HCT116 (cell line): ENCODE results near the gene C20orf204. TPM values are rescaled to one million over a fixed set of nuclear protein-coding genes. Genes with fewer than 3 reads are reported as not detected.

Experiments
- ATAC-seq: fragments of 200-7000 bp; cut with Tn5 transposase; 2 replicates; pipeline ENCODE4 v1.9.1; 2020; ENCODE audit warnings: mild to moderate bottlenecking, moderate library complexity
- BruUV-seq: library from RNA; stranded (reverse); fragments of 400-500 nt; replicated peaks from 2 replicates; lab custom pipeline; 2021; lab: Mats Ljungman, UMichigan
- CTCF ChIA-PET: fragments of 300-600 bp; sonication (Branson Sonifier 250); formaldehyde crosslinking; loops from one replicate; lab custom pipeline; 2021; ENCODE audit warnings: antibody characterized with exemption; lab: Charles Lee
- POLR2A ChIA-PET: fragments of 300-600, 350-600 bp; sonication (Branson Sonifier 250); formaldehyde crosslinking; loops from one replicate; lab custom pipeline; 2021; ENCODE audit warnings: antibody characterized with exemption; lab: Charles Lee
- RAD21 ChIA-PET, 2 experiments: fragments of 300-600 bp; sonication (Branson Sonifier 250); formaldehyde crosslinking; loops; one replicate each; lab custom pipeline; 2023; ENCODE audit warnings: low total read pairs in 2 of 2; ENCODE audit not compliant: uncharacterized antibody in 2 of 2, unreplicated experiment in 2 of 2, low non-redundant PET in 1 of 2; lab: Charles Lee
- DNase-seq: peaks from one replicate; pipeline ENCODE4 v3.0.0-alpha.2; 2010; ENCODE audit warnings: low read depth, low spot score
- H2AFZ ChIP-seq: fragments of 200-600 bp; shearing (Covaris generic), sonication (generic); 2 replicates; pipeline ENCODE4 v1.6.1; 2017; ENCODE audit warnings: low read depth, mixed run types, mixed read lengths, antibody characterized with exemption, low read length; ENCODE audit not compliant: poor library complexity, severe bottlenecking
- H3K27ac ChIP-seq: 2 replicates; pipeline ENCODE4 v1.5.1; 2012; ENCODE audit warnings: low read depth, low read length
- H3K27me3 ChIP-seq: fragments of 200-600 bp; sonication (generic); 2 replicates; pipeline ENCODE4 v1.6.1; 2016; ENCODE audit warnings: mixed run types, low read length, mixed read lengths; ENCODE audit not compliant: insufficient read depth
- H3K36me3 ChIP-seq, 2 experiments: fragments of 200-500 bp in 1 of 2; fragments of 200-600 bp in 1 of 2; sonication (Bioruptor generic) in 1 of 2; sonication (generic) in 1 of 2; 2 replicates each; pipeline versions ENCODE4 v1.5.1 to v1.6.1; 2014 to 2016; ENCODE audit warnings: low read length in 2 of 2, inconsistent platforms in 1 of 2, mixed read lengths in 1 of 2, mixed run types in 1 of 2; ENCODE audit not compliant: insufficient read depth in 2 of 2, control insufficient read depth in 1 of 2
- H3K4me1 ChIP-seq, 2 experiments: fragments of 200-600 bp in 1 of 2; sonication (generic) in 1 of 2; 2 replicates each; pipeline versions ENCODE4 v1.5.1 to v1.6.1; 2012 to 2017; ENCODE audit warnings: low read length in 2 of 2, inconsistent platforms in 1 of 2, mild to moderate bottlenecking in 1 of 2, mixed read lengths in 1 of 2, mixed run types in 1 of 2, moderate library complexity in 1 of 2; ENCODE audit not compliant: insufficient read depth in 2 of 2, control insufficient read depth in 1 of 2
- H3K4me2 ChIP-seq: fragments of 200-600 bp; sonication (generic); 2 replicates; pipeline ENCODE4 v1.6.1; 2017; ENCODE audit warnings: mixed run types, low read length, mixed read lengths
- H3K4me3 ChIP-seq, 2 experiments: fragments of 200-600 bp in 1 of 2; sonication (generic) in 1 of 2; replicated peaks in 1 of 2; 2 replicates each; pipeline ENCODE4 v1.5.1; 2011 to 2016; ENCODE audit warnings: low read length in 2 of 2, control low read depth in 1 of 2, low read depth in 1 of 2, mild to moderate bottlenecking in 1 of 2, mixed read lengths in 1 of 2, mixed run types in 1 of 2
- H3K79me2 ChIP-seq: fragments of 200-600 bp; sonication (generic); 2 replicates; pipeline ENCODE4 v1.6.1; 2017; ENCODE audit warnings: mild to moderate bottlenecking, mixed run types, low read length, moderate library complexity, mixed read lengths; ENCODE audit not compliant: insufficient read depth
- H3K9ac ChIP-seq: fragments of 200-600 bp; sonication (generic); 2 replicates; pipeline ENCODE4 v1.6.1; 2016; ENCODE audit warnings: low read length, mixed read lengths
- H3K9me2 ChIP-seq: fragments of 200-600 bp; sonication (generic), shearing (Covaris generic); 2 replicates; pipeline ENCODE4 v1.6.1; 2017; ENCODE audit warnings: mixed run types, mild to moderate bottlenecking, moderate library complexity; ENCODE audit not compliant: insufficient read depth
- H3K9me3 ChIP-seq, 2 experiments: fragments of 200-500 bp in 1 of 2; fragments of 200-600 bp in 1 of 2; sonication (Bioruptor generic) in 1 of 2; sonication (generic) in 1 of 2; 2 replicates each; pipeline ENCODE4 v1.6.1; 2014 to 2017; ENCODE audit warnings: low read length in 2 of 2, mixed read lengths in 2 of 2, inconsistent platforms in 1 of 2, low read depth in 1 of 2, mild to moderate bottlenecking in 1 of 2, mixed run types in 1 of 2, moderate library complexity in 1 of 2; ENCODE audit not compliant: control insufficient read depth in 1 of 2, insufficient read depth in 1 of 2
- H4K20me1 ChIP-seq: fragments of 200-600 bp; sonication (generic), shearing (Covaris generic); 2 replicates; pipeline ENCODE4 v1.6.1; 2017; ENCODE audit warnings: mixed run types, mild to moderate bottlenecking, moderate library complexity; ENCODE audit not compliant: insufficient read depth
- ATF3 ChIP-seq: IDR thresholded peaks from 2 replicates; pipeline ENCODE4 v1.6.1; 2012
- CEBPB ChIP-seq: IDR thresholded peaks from 2 replicates; pipeline ENCODE4 v1.6.1; 2012; ENCODE audit warnings: low read depth
- CTCF ChIP-seq, 3 experiments: fragments of 200-600 bp in 1 of 3; sonication (generic) in 1 of 3; IDR thresholded peaks in 2 of 3; conservative IDR thresholded peaks in 1 of 3; 2 replicates each; pipeline ENCODE4 v1.5.1; 2012 to 2017; ENCODE audit warnings: low read depth in 2 of 3, low read length in 2 of 3, antibody characterized with exemption in 1 of 3, borderline replicate concordance in 1 of 3, control low read depth in 1 of 3, mild to moderate bottlenecking in 1 of 3, mixed read lengths in 1 of 3, mixed run types in 1 of 3, moderate library complexity in 1 of 3; ENCODE audit not compliant: insufficient read depth in 1 of 3
- EZH2 ChIP-seq: fragments of 200-600 bp; sonication (generic); IDR thresholded peaks from 2 replicates; pipeline ENCODE4 v1.6.1; 2017; ENCODE audit warnings: antibody characterized with exemption, mixed run types
- EZH2phosphoT487 ChIP-seq: fragments of 200-600 bp; IDR thresholded peaks from 2 replicates; pipeline ENCODE4 v1.6.1; 2018; ENCODE audit warnings: antibody characterized with exemption, borderline replicate concordance
- FOSL1 ChIP-seq: IDR thresholded peaks from 2 replicates; pipeline ENCODE4 v1.6.1; 2012; ENCODE audit warnings: low read depth
- JUND ChIP-seq: IDR thresholded peaks from 2 replicates; pipeline ENCODE4 v1.6.1; 2012
- POLR2A ChIP-seq: IDR thresholded peaks from 2 replicates; pipeline ENCODE4 v1.7.0; 2011; ENCODE audit warnings: borderline replicate concordance; ENCODE audit not compliant: insufficient read depth, insufficient read length; ENCODE audit errors: extremely low read depth
- RAD21 ChIP-seq: IDR thresholded peaks from 2 replicates; pipeline ENCODE4 v1.6.1; 2012; ENCODE audit warnings: low read depth, mild to moderate bottlenecking
- SIN3A ChIP-seq: IDR thresholded peaks from 2 replicates; pipeline ENCODE4 v1.6.1; 2012; ENCODE audit warnings: low read depth
- SRF ChIP-seq: IDR thresholded peaks from 2 replicates; pipeline ENCODE4 v1.6.1; 2012; ENCODE audit warnings: low read depth
- TCF7L2 ChIP-seq: IDR thresholded peaks from 2 replicates; pipeline ENCODE4 v1.7.0; 2011; ENCODE audit warnings: borderline replicate concordance, inconsistent platforms; ENCODE audit not compliant: insufficient read depth, insufficient read length; ENCODE audit errors: extremely low read depth
- ZBTB33 ChIP-seq: IDR thresholded peaks from 2 replicates; pipeline ENCODE4 v1.6.1; 2011; ENCODE audit warnings: mild to moderate bottlenecking, low read length, moderate library complexity; ENCODE audit not compliant: insufficient replicate concordance; ENCODE audit errors: extremely low read depth
- ZFX ChIP-seq: fragments of 450-650 bp; IDR thresholded peaks from 2 replicates; pipeline ENCODE4 v1.6.1; 2017
- ZNF274 ChIP-seq: fragments of 200-500 bp; sonication (Bioruptor generic); IDR thresholded peaks from 2 replicates; pipeline ENCODE4 v1.6.1; 2014; ENCODE audit warnings: mild to moderate bottlenecking, low read depth, low read length, inconsistent platforms
- intact Hi-C: fragments of 100-400 bp; cut with micrococcal nuclease; formaldehyde crosslinking; loops from 2 replicates; pipeline ENCODE4 v1.10.0; 2022
- total RNA-seq: library from RNA; stranded (reverse); gene quantifications from one replicate; pipeline ENCODE4 v1.2.1, GENCODE V29; 2021; ENCODE audit not compliant: unreplicated experiment
- TF ChIP-seq, protein P1 (sequence below): IDR thresholded peaks from 2 replicates; pipeline ENCODE4 v1.6.1; 2012; ENCODE audit warnings: low read depth

Gene C20orf204
- total RNA-seq, 1 experiment from 2014 or later = 2.5 TPM

DNA sequence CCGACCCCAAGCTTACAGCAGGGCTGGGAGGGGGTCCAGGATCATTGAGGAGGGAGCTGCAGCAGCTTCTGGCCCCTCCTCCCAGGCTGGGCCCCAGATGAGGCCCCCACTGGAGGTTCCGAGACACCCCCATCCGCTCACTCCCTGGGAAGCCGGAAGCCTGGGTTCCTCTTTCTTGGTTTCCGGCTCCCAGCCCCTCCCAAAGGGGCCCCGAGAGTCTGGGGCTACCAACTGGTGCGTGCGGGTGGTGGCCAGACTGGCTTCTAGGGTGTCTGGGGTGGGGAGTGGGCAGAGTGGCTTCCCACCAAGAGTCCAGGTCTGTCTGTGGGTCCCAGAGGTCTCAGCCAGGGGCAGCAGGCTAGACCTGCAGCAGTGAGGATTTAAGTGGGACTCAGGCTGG lies 41.1 kb downstream of the C20orf204 start:
- no TSS peak for BruUV-seq
- intact Hi-C loops = no loop called here

More for the DNA sequence above, 41.1 kb downstream of the C20orf204 start:
- Histone ChIP-seq H3K36me3 (no peaks in the 10 kb centered on the region), H2AFZ (no peak overlapping the region), H3K79me2 (peaks cover 9% of the 10 kb centered on the region; the same call in 1 of the 2 replicates), H3K4me3 (no peak overlapping the region), H4K20me1 (no peaks in the 10 kb centered on the region), H3K9me3 (no peaks in the 10 kb centered on the region), H3K4me2 (no peak overlapping the region), H3K4me1 (peaks cover 9 to 14% of the 10 kb centered on the region in 2 experiments), H3K27ac (no peak overlapping the region), H3K27me3 (no peaks in the 10 kb centered on the region), H3K9ac (no peak overlapping the region), H3K9me2 (no peaks in the 10 kb centered on the region)
- CTCF ChIA-PET = no interaction called here
- TF ChIP-seq, protein P1, sequence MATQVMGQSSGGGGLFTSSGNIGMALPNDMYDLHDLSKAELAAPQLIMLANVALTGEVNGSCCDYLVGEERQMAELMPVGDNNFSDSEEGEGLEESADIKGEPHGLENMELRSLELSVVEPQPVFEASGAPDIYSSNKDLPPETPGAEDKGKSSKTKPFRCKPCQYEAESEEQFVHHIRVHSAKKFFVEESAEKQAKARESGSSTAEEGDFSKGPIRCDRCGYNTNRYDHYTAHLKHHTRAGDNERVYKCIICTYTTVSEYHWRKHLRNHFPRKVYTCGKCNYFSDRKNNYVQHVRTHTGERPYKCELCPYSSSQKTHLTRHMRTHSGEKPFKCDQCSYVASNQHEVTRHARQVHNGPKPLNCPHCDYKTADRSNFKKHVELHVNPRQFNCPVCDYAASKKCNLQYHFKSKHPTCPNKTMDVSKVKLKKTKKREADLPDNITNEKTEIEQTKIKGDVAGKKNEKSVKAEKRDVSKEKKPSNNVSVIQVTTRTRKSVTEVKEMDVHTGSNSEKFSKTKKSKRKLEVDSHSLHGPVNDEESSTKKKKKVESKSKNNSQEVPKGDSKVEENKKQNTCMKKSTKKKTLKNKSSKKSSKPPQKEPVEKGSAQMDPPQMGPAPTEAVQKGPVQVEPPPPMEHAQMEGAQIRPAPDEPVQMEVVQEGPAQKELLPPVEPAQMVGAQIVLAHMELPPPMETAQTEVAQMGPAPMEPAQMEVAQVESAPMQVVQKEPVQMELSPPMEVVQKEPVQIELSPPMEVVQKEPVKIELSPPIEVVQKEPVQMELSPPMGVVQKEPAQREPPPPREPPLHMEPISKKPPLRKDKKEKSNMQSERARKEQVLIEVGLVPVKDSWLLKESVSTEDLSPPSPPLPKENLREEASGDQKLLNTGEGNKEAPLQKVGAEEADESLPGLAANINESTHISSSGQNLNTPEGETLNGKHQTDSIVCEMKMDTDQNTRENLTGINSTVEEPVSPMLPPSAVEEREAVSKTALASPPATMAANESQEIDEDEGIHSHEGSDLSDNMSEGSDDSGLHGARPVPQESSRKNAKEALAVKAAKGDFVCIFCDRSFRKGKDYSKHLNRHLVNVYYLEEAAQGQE = no peak
- TF ChIP-seq EZH2phosphoT487 (no peak), ATF3 (no peak), SRF (no peak), ZNF274 (no peak), FOSL1 (no peak), EZH2 (no peak), ZBTB33 (no peak), ZFX (no peak), CTCF (IDR thresholded peaks at IDR 0.05 in 2 of 3, conservative IDR thresholded peaks at IDR 0.05 in 1 of 3; ENCODE audit: borderline replicate concordance in 1 of 3, insufficient read depth in 1 of 3, low read depth in 2 of 3, low read length in 2 of 3) (no peak), POLR2A (no peak), JUND (no peak), TCF7L2 (no peak), CEBPB (no peak), RAD21 (no peak), SIN3A (no peak)
- ATAC-seq (no peak), DNase-seq (no peak)
- POLR2A ChIA-PET = interaction anchor here (1.8 kb wide), 1 partner anchor 15 kb away, joined by 5 read pairs; no protein-coding TSS in a partner anchor
- RAD21 ChIA-PET = interaction anchor here in 1 of 2 experiments (0.6 kb wide), 1 partner anchor 539 kb away, joined by 5 read pairs; no protein-coding TSS in a partner anchor
